ENCODE measurements around the gene FUZ. TPM values are rescaled to one million over a fixed set of nuclear protein-coding genes. Genes with fewer than 3 reads are reported as not detected.
A peak's percentile ranks its signal among the peaks of the same experiment; 100 is the strongest.

Gene FUZ, protein sequence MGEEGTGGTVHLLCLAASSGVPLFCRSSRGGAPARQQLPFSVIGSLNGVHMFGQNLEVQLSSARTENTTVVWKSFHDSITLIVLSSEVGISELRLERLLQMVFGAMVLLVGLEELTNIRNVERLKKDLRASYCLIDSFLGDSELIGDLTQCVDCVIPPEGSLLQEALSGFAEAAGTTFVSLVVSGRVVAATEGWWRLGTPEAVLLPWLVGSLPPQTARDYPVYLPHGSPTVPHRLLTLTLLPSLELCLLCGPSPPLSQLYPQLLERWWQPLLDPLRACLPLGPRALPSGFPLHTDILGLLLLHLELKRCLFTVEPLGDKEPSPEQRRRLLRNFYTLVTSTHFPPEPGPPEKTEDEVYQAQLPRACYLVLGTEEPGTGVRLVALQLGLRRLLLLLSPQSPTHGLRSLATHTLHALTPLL
- 10.0 and 14.5 TPM in 2 replicates for total RNA-seq

DNA sequence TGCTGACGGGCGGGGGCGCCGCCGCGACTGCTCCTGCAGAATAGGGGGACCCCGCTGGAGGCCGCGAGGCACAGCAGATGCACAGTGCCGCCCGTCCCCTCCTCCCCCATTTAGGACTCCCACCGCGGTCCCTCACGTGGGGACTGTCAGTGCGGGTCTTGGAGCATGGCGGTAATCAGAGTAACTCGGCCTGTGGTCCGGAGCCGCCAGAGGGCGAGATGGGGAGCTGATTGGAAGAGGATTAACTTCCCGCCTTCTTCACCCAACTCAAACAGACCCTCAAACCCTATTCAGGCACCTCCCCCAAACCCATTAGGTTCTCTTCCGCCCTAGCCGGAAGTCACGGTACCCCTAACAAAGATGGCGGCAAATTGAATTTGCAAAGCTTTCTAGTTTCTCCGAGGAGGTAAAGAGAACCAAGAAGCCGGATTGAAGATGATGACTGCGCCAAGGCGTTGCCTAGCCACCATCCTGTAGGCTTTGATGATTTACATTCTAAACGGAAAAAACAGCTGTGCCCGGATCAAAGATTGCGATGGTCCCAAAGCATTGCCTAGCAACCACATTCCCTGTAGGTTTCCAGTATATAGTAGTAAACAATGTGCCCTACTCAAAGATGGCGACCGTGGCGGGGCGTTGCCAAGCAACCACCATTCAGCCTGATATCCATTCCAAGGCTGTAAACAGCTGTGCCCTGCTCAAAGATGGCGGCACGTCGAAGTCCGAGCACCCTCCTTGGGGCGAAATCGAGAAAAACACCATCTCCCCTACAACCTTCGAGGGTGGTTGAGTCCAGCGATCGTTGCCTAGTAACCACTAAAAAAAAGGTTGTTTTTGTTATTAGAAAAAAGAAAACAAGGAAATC, at the start of gene FUZ:
TSS of gene FUZ (minus strand) at position 296 of the 865 bp plus-strand sequence. CDS start at position 110, 186 bp downstream.
- peak; percentile 98 for DNase-seq (ENCODE audit: extremely low read depth, low read depth, low spot score)

GRCh38 chr19:49862391-49863253, 49.5 kb upstream of the FUZ start:
- no peak for DNase-seq (ENCODE audit: extremely low read depth, low read depth, low spot score)

GRCh38 chr19:49861541-49862378, 48.7 kb upstream of the FUZ start:
- DNase-seq (ENCODE audit: extremely low read depth, low read depth, low spot score) = no peak

GRCh38 chr19:49861107-49861506, 48.0 kb upstream of the FUZ start:
- no peak for DNase-seq (ENCODE audit: extremely low read depth, low read depth, low spot score)

GRCh38 chr19:49860336-49861102, 47.4 kb upstream of the FUZ start:
- no peak for DNase-seq (ENCODE audit: extremely low read depth, low read depth, low spot score)

GRCh38 chr19:49859682-49860335, 46.7 kb upstream of the FUZ start:
- no peak for DNase-seq (ENCODE audit: extremely low read depth, low read depth, low spot score)

GRCh38 chr19:49858088-49858985, 45.2 kb upstream of the FUZ start:
- DNase-seq (ENCODE audit: extremely low read depth, low read depth, low spot score) = no peak

GRCh38 chr19:49857838-49858087, 44.7 kb upstream of the FUZ start:
- no peak for DNase-seq (ENCODE audit: extremely low read depth, low read depth, low spot score)

DNA sequence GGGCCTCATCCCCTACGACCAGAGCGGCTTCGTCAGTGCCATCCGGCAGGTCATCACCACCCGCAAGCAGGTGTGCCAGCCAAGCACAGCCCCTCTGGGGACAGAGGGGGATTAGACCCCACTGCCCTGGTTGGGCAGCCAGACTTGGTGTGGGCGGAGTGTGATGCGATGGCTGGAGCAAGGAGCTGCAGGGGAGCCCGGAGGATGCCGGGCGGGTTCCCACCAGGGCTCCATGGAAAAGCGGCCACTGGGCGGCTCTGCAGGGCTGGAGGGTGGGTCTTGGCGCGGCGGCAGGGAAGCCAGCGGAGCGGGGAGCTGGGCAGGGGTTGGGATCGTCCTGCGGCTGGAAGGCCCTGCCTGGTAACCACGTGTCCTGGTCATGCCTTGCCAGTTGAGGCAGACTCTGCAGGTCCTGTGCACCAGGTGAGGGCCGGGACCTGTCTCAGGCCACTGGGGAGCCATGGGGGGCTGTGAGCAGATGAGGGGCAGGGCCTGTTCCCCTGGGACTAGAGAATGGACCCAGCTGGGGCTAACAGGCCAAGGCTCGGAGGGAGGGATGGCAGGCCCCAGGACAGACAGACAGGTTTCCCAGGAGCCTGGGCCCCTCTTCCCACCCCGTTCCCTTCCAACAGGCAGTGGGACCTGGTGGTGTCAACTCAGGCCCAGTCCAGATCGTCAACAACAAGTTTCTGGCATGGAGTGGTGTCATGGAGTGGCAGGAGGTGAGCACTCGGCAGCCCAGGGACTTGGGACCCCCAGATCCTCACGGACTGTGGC, 44.2 kb upstream of the FUZ start:
- no peak for DNase-seq (ENCODE audit: extremely low read depth, low read depth, low spot score)

- no peak for DNase-seq (ENCODE audit: extremely low read depth, low read depth, low spot score)
These were observed 43.5 kb upstream of the FUZ start for GRCh38 chr19:49856574-49857021.

GRCh38 chr19:49855676-49856573, 42.8 kb upstream of the FUZ start:
- no peak for DNase-seq (ENCODE audit: extremely low read depth, low read depth, low spot score)

- no peak for DNase-seq (ENCODE audit: extremely low read depth, low read depth, low spot score)
These were observed 42.2 kb upstream of the FUZ start for GRCh38 chr19:49855277-49855675.

- no peak for DNase-seq (ENCODE audit: extremely low read depth, low read depth, low spot score)
These were observed 41.5 kb upstream of the FUZ start for GRCh38 chr19:49854378-49855263.

- DNase-seq (ENCODE audit: extremely low read depth, low read depth, low spot score) = no peak
These were observed 40.8 kb upstream of the FUZ start for GRCh38 chr19:49853852-49854377.

GRCh38 chr19:49852631-49853126, 39.6 kb upstream of the FUZ start:
- no peak for DNase-seq (ENCODE audit: extremely low read depth, low read depth, low spot score)
